Epidermal melanocyte (primary cell): ENCODE measurements around the gene OR5B3.
"Not testable (repeated sequence)": the region's sequence is repeated elsewhere in the genome, so short reads cannot be mapped to it uniquely, and the experiment has no call there.

Source experiments
- DNase-seq: peaks from one replicate; pipeline ENCODE4 v3.0.0; 2011; ENCODE audit warnings: low spot score; ENCODE audit not compliant: insufficient read length

The OR5B3 gene

DNA sequence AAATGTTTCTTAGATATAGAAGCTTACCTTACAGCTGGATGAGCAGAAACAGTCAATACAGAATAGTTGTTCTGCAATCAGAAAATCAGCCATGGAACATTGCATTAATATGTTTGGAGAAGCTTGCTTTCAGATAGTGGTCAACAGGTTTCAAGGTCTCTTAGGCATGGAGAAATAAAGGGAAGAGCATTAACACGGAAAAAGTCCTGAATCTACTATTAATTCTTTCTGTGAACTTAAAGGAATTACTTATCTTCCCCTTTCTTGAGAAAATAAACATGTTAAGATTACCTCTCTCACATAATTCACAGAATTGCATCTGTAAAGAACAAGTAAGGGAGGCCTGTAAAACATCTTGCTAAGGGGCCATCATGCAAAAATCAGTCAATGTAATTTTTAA, at the start of gene OR5B3:
Gene OR5B3 (minus strand): TSS at position 101 of the 400 bp plus-strand sequence. CDS start 3,465 bp downstream, outside the sequence.
- no peak for DNase-seq

- no peak for DNase-seq
Measured at GRCh38 chr11:58451585-58451984, 44.9 kb upstream of the OR5B3 start.

- DNase-seq, result no peak
Measured at GRCh38 chr11:58446294-58446693, 39.6 kb upstream of the OR5B3 start.

GRCh38 chr11:58444300-58444699, 37.6 kb upstream of the OR5B3 start:
- DNase-seq, result no peak

DNA sequence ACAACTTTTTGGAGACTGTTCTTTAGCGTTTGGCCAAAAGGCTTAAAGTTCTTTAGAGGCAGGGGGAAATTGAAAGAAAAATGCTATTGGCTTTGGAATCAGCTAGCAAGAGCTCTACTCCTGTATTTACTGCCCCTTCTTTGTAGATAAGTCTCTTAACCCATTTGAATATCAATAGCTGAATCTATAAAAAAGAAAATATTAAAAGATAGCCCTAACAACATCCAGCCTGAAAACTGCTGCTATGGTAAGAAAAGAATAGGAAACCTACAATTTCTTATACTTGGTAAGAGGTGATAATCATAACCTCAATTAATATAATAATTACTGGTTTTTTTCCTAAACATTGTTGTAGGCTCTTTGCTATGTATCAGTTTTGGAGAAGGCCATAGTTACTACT, 35.5 kb upstream of the OR5B3 start, which contains the start of gene OR5B12:
Gene OR5B12 (minus strand): TSS at position 101 of the 400 bp plus-strand sequence. CDS start 2,085 bp downstream, outside the sequence.
- no peak for DNase-seq

DNA sequence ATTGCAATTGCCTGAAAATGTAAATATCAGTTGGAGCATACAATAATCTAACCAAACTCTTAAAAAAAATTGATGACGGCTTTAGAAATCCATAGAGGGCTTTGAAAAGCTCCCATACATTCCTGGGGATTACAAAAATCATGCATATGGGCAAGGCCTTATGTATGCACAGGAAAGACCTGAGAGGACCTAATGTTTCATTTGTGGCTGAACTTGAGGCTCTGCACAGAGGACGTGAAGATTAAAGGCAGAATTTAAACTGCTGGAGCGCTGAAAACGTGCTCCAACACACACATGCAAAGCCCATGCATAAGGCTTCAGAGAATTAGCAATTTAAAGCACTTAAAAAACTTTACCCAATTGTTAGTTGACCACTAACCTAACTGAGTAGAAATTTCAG, 31.8 kb upstream of the OR5B3 start:
- no peak for DNase-seq

GRCh38 chr11:58434217-58434616, 27.5 kb upstream of the OR5B3 start:
- DNase-seq, result no peak

- no peak for DNase-seq
Measured at GRCh38 chr11:58433638-58434203, 27.0 kb upstream of the OR5B3 start.

DNA sequence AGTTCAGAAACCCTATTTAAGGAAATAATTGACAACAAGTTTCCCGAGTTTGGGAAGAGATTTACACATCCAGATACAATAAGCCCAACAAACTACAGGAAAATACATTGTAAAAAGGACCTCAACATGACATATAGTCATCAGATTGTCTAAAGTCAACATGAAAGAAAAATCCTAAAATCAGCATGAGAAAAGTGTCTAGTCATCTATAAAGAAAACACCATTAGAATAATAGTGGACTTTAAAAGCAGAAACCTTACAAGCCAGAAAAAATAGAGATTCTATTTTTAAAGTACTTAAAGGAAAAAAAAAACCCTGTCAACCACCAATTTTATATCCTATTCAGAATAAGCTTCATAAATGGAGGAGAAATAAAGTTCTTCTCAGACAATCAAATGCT, 22.6 kb upstream of the OR5B3 start:
- no peak for DNase-seq

DNA sequence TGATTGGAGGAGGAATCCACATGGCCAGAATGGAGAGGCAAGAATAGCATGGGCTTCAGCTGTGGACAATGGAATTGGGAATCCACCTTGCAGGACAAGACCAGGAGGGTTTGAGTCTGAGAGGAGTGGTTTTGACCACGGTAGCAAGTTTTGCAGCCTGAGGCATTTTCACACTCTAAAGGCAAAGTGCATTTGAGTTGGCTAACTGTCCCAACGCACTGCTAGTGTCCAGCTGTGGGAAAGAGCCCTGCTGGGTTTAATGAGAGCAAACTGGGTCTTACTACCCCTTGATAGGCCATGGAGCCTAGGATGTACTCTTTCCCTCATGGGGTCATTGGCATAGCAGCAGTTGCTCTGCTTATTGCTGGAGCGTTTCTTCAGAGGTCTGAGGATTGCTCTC, 21.3 kb upstream of the OR5B3 start, which contains the start of gene OR5B2:
Gene OR5B2 (minus strand): TSS at position 101 of the 400 bp plus-strand sequence. CDS start 4,860 bp downstream, outside the sequence.
- DNase-seq, result no peak

GRCh38 chr11:58399622-58400021, 7.1 kb downstream of the OR5B3 start:
- DNase-seq, result not testable (repeated sequence)

DNA sequence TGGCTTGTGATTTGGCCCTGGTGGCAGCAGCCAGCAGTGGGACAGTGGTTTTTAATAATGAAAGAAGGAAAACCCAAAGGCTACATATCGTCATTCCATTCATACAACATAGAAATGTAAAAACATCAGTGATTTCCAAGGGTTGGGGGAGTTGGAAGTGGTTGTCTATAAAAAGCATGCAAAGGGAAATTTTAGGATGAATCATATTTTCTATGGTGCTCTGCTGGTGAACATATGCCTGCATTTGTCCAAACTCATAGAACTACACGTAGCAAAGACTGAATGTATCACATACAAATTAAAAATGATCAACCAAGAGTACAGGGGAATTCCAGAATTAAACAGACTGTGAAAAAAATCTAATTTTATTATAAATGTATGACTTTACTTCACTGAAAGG, 11.1 kb downstream of the OR5B3 start:
- no peak for DNase-seq

GRCh38 chr11:58394195-58394594, 12.5 kb downstream of the OR5B3 start:
- peak; percentile 35 for DNase-seq

DNA sequence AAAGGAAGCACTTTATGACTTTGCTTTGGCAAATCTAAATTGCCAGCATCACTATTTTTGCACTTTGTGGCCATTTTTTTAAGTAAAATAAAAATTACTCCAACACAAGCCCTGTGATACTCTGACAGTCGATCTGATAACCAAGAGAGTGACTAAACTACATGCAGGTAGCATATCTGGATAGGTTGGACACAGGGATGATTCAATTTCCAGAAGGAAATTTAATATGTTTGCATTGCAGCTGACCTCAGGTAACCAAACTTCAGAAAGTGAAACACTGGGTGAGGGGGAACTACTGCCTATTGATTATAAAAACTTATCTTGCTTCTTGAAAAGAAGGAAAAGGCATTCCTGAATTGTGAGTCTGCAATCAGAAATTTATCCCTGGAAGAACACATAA, 13.9 kb downstream of the OR5B3 start:
- DNase-seq, result no peak

DNA sequence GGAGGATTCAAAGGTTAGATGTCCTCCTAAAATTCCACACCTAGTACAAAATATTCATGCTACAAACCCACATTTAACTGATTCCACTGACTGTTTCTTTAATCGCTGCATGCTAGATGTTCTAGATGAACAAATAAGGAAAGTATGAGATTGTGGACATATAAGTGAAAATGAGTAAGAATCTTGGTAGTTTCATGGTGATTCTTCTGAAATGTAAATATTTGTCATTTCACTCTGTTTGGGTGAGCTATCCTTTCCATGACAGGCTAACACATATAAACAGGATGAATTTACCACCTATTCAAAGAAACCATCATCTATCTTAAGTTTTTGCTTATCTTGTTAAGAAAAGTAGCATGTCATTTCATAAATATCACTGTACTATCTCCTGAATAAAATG, 14.8 kb downstream of the OR5B3 start:
- no peak for DNase-seq

DNA sequence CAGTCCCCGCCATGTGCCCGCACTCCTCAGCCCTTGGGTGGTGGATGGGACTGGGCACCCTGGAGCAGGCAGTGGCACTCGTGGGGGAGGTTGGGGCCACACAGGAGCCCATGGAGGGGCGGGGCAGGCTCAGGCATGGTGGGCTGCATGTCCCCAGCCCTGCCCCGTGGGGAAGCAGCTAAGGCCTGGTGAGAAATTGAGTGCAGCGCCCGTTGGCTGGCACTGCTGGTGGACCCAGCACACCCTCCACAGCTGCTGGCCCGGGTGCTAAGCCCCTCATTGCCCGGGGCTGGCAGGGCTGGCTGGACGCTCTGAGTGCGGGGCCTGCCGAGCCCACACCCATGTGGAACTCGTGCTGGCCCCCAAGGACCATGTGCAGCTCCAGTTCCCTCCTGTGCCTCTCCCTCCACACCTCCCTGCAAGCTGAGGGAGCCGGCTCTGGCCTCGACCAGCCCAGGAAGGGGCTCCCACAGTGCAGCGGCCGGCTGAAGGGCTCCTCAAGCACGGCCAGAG, 16.1 kb downstream of the OR5B3 start:
- no peak for DNase-seq

DNA sequence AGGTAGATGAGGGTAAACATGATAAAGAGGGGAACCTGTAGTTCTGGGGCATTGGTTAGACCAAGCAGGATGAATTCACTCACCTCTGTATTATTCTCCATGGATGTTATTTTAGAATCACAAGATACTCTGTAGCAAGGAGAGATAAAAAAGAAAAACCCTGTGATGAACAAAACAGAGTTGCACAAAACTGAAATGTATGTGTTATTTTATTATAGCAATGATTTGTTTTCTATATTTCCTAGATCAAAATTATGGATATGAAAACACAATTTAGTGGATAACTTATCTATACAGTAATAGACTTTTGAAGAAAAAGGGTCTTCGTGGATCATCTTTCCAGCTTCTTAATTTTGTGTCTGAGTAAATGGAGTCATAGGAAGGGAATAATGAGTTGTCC, 47.7 kb downstream of the OR5B3 start, which contains the start of gene OR5B17:
Gene OR5B17 (minus strand): TSS at position 101 of the 400 bp plus-strand sequence. CDS start 0 bp downstream, at position 101.
- no peak for DNase-seq

DNA sequence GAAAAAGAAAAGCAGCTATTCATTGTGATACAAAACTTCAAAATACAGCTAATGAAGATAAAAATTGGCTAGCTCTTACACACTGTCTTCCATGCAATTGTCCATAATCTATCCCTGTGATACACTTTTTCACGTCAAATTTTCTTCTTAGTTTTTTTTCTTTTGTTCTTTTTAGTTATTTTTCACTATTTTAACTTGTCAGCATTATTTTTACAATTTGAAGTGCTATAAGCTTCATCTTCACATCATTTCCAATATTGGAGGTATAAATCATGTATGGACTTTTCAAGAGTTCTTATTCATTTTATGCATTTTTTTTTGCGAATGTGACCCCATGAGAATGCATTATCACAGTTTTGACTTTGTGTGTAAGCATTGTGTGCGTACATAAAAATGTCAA, 51.9 kb downstream of the OR5B3 start:
- no peak for DNase-seq
